OCI-LY3 (cell line): Measurements from ENCODE around the gene TYSND1.

Experiments used
- CTCF ChIP-seq: fragments of 200-600, 300-600 bp; sonication (generic); IDR thresholded peaks from 2 replicates; pipeline ENCODE4 v1.5.1; 2014; ENCODE audit warnings: antibody characterized with exemption, low read length, low read depth
- EZH2phosphoT487 ChIP-seq: fragments of 200-600 bp; shearing (Covaris generic); IDR thresholded peaks from 2 replicates; pipeline ENCODE4 v1.6.1; 2018; ENCODE audit warnings: antibody characterized with exemption, mixed run types, low read depth

- no peak for TF ChIP-seq CTCF
- no peak for TF ChIP-seq EZH2phosphoT487
Observed at GRCh38 chr10:70101668-70102067, 44.8 kb downstream of the TYSND1 start.
